ENCODE results near the gene RAP2B.

RAP2B gene

GRCh38 chr3:153137626-153138025 is 24.4 kb upstream of the RAP2B start:
- no peaks in the 10 kb centered on the region for H3K27me3 ChIP-seq (ENCODE audit: control insufficient read depth in 1 of 2, insufficient read depth in 1 of 2, low read length in 2 of 2)
- no peak overlapping the region for H2AFZ ChIP-seq (ENCODE audit: low read depth, low read length)
- no peak overlapping the region for H3K18ac ChIP-seq (ENCODE audit: low read depth in 1 of 2, low read length in 2 of 2)
- no peak overlapping the region for H3K23ac ChIP-seq (ENCODE audit: low read length in 2 of 2)
- no peak overlapping the region for H3K4me2 ChIP-seq (ENCODE audit: low read length, poor library complexity, severe bottlenecking)
- no peak overlapping the region for H3K4ac ChIP-seq (ENCODE audit: low read depth in 1 of 2, low read length in 2 of 2)
- DNase-seq = no peak
- no peak overlapping the region for H3K27ac ChIP-seq (ENCODE audit: low read length, poor library complexity, severe bottlenecking)
- H2BK12ac ChIP-seq (ENCODE audit: low read length in 2 of 2) = no peak overlapping the region
- no peaks in the 10 kb centered on the region for H3K36me3 ChIP-seq (ENCODE audit: control insufficient read depth in 1 of 2, insufficient read depth in 2 of 2, low read depth in 1 of 2, low read length in 2 of 2)
- peak overlapping the region; percentile 89 for H2BK5ac ChIP-seq (ENCODE audit: low read depth, low read length, poor library complexity, severe bottlenecking)
- no peak overlapping the region for H3K4me3 ChIP-seq (ENCODE audit: insufficient read depth in 1 of 2, low read depth in 1 of 2, low read length in 2 of 2)
- WGBS = 100% methylated on average over 1 of the region's 2 CpGs
- no peaks in the 10 kb centered on the region for H3K9me3 ChIP-seq (ENCODE audit: control insufficient read depth, low read length)
- H2BK120ac ChIP-seq (ENCODE audit: low read depth, low read length) = peak overlapping the region; percentile 49
- no peak overlapping the region for H4K91ac ChIP-seq (ENCODE audit: low read length)
- H3K9ac ChIP-seq (ENCODE audit: low read length) = no peak overlapping the region
- no peak overlapping the region for H4K8ac ChIP-seq (ENCODE audit: low read length)
- no peak overlapping the region for H2BK15ac ChIP-seq (ENCODE audit: low read depth, poor library complexity, severe bottlenecking)
- H3K79me1 ChIP-seq (replicated peaks; ENCODE audit: low read length, poor library complexity, severe bottlenecking) = no peaks in the 10 kb centered on the region
- peak overlapping the region; percentile 73 for H2AK5ac ChIP-seq (ENCODE audit: low read length, severe bottlenecking)
- peaks cover 1% of the 10 kb centered on the region for H3K4me1 ChIP-seq (ENCODE audit: control insufficient read depth, insufficient read depth, low read depth, low read length)
- no peak overlapping the region for H3K14ac ChIP-seq (ENCODE audit: low read length in 2 of 2)

- H3K79me1 ChIP-seq (replicated peaks; ENCODE audit: low read length, poor library complexity, severe bottlenecking) = no peaks in the 10 kb centered on the region
- peak overlapping the region; percentile 98 for H3K27ac ChIP-seq (ENCODE audit: low read length, poor library complexity, severe bottlenecking)
- H2AK5ac ChIP-seq (ENCODE audit: low read length, severe bottlenecking) = peak overlapping the region; percentile 98
- no peak overlapping the region for H2AFZ ChIP-seq (ENCODE audit: low read depth, low read length)
- no peaks in the 10 kb centered on the region for H3K9me3 ChIP-seq (ENCODE audit: control insufficient read depth, low read length)
- no peak overlapping the region for H4K91ac ChIP-seq (ENCODE audit: low read length)
- peak overlapping the region; percentile 74 for H3K9ac ChIP-seq (ENCODE audit: low read length)
- no peak overlapping the region for H3K23ac ChIP-seq (ENCODE audit: low read length in 2 of 2)
- peak overlapping the region; percentile 89 for H2BK5ac ChIP-seq (ENCODE audit: low read depth, low read length, poor library complexity, severe bottlenecking)
- H3K27me3 ChIP-seq (ENCODE audit: control insufficient read depth in 1 of 2, insufficient read depth in 1 of 2, low read length in 2 of 2) = no peaks in the 10 kb centered on the region
- H3K4me3 ChIP-seq (ENCODE audit: insufficient read depth in 1 of 2, low read depth in 1 of 2, low read length in 2 of 2) = no peak overlapping the region
- H2BK12ac ChIP-seq (ENCODE audit: low read length in 2 of 2) = no peak overlapping the region
- DNase-seq = peak; percentile 96
- H3K18ac ChIP-seq (ENCODE audit: low read depth in 1 of 2, low read length in 2 of 2) = peak overlapping the region; percentile 75 to 80
- H3K4me1 ChIP-seq (ENCODE audit: control insufficient read depth, insufficient read depth, low read depth, low read length) = peaks cover 1% of the 10 kb centered on the region
- H3K14ac ChIP-seq (ENCODE audit: low read length in 2 of 2) = no peak overlapping the region
- H2BK120ac ChIP-seq (ENCODE audit: low read depth, low read length) = peak overlapping the region; percentile 34
- H4K8ac ChIP-seq (ENCODE audit: low read length) = peak overlapping the region; percentile 49
- H3K36me3 ChIP-seq (ENCODE audit: control insufficient read depth in 1 of 2, insufficient read depth in 2 of 2, low read depth in 1 of 2, low read length in 2 of 2) = no peaks in the 10 kb centered on the region
- H3K4me2 ChIP-seq (ENCODE audit: low read length, poor library complexity, severe bottlenecking) = no peak overlapping the region
- peak overlapping the region in 1 of 2 experiments; percentile 51 for H3K4ac ChIP-seq (ENCODE audit: low read depth in 1 of 2, low read length in 2 of 2)
- no peak overlapping the region for H2BK15ac ChIP-seq (ENCODE audit: low read depth, poor library complexity, severe bottlenecking)
- WGBS = 16% methylated on average over 5 of the region's 5 CpGs
Observed at GRCh38 chr3:153138276-153139210, 23.5 kb upstream of the RAP2B start.

- Histone ChIP-seq H2AFZ (ENCODE audit: low read depth, low read length) (no peak overlapping the region), H4K8ac (ENCODE audit: low read length) (no peak overlapping the region), H3K4me1 (ENCODE audit: control insufficient read depth, insufficient read depth, low read depth, low read length) (peaks cover 1% of the 10 kb centered on the region), H3K18ac (ENCODE audit: low read depth in 1 of 2, low read length in 2 of 2) (no peak overlapping the region), H3K4me3 (ENCODE audit: insufficient read depth in 1 of 2, low read depth in 1 of 2, low read length in 2 of 2) (no peak overlapping the region), H2BK15ac (ENCODE audit: low read depth, poor library complexity, severe bottlenecking) (no peak overlapping the region), H3K27ac (ENCODE audit: low read length, poor library complexity, severe bottlenecking) (peak overlapping the region; percentile 33), H3K14ac (ENCODE audit: low read length in 2 of 2) (no peak overlapping the region), H3K79me1 (replicated peaks; ENCODE audit: low read length, poor library complexity, severe bottlenecking) (no peaks in the 10 kb centered on the region), H3K4me2 (ENCODE audit: low read length, poor library complexity, severe bottlenecking) (no peak overlapping the region), H3K4ac (ENCODE audit: low read depth in 1 of 2, low read length in 2 of 2) (no peak overlapping the region), H2AK5ac (ENCODE audit: low read length, severe bottlenecking) (peak overlapping the region; percentile 94), H3K36me3 (ENCODE audit: control insufficient read depth in 1 of 2, insufficient read depth in 2 of 2, low read depth in 1 of 2, low read length in 2 of 2) (no peaks in the 10 kb centered on the region), H2BK120ac (ENCODE audit: low read depth, low read length) (no peak overlapping the region), H2BK5ac (ENCODE audit: low read depth, low read length, poor library complexity, severe bottlenecking) (peak overlapping the region; percentile 57), H3K23ac (ENCODE audit: low read length in 2 of 2) (no peak overlapping the region), H4K91ac (ENCODE audit: low read length) (no peak overlapping the region), H2BK12ac (ENCODE audit: low read length in 2 of 2) (no peak overlapping the region), H3K9ac (ENCODE audit: low read length) (no peak overlapping the region), H3K27me3 (ENCODE audit: control insufficient read depth in 1 of 2, insufficient read depth in 1 of 2, low read length in 2 of 2) (no peaks in the 10 kb centered on the region), H3K9me3 (ENCODE audit: control insufficient read depth, low read length) (no peaks in the 10 kb centered on the region)
- DNase-seq = no peak
- WGBS = no CpG with 5 or more reads among the region's 1 CpG
Observed at GRCh38 chr3:153142961-153143360, 19.1 kb upstream of the RAP2B start.

- no peak for DNase-seq
- Histone ChIP-seq H2BK120ac (ENCODE audit: low read depth, low read length) (no peak overlapping the region), H3K14ac (ENCODE audit: low read length in 2 of 2) (no peak overlapping the region), H4K91ac (ENCODE audit: low read length) (no peak overlapping the region), H3K79me1 (replicated peaks; ENCODE audit: low read length, poor library complexity, severe bottlenecking) (no peaks in the 10 kb centered on the region), H3K27ac (ENCODE audit: low read length, poor library complexity, severe bottlenecking) (no peak overlapping the region), H3K4me2 (ENCODE audit: low read length, poor library complexity, severe bottlenecking) (no peak overlapping the region), H2AFZ (ENCODE audit: low read depth, low read length) (no peak overlapping the region), H2BK15ac (ENCODE audit: low read depth, poor library complexity, severe bottlenecking) (no peak overlapping the region), H2BK5ac (ENCODE audit: low read depth, low read length, poor library complexity, severe bottlenecking) (no peak overlapping the region), H3K4ac (ENCODE audit: low read depth in 1 of 2, low read length in 2 of 2) (no peak overlapping the region), H3K9ac (ENCODE audit: low read length) (peak overlapping the region; percentile 35), H3K4me3 (ENCODE audit: insufficient read depth in 1 of 2, low read depth in 1 of 2, low read length in 2 of 2) (no peak overlapping the region), H3K23ac (ENCODE audit: low read length in 2 of 2) (no peak overlapping the region), H3K4me1 (ENCODE audit: control insufficient read depth, insufficient read depth, low read depth, low read length) (peaks cover 1% of the 10 kb centered on the region), H3K18ac (ENCODE audit: low read depth in 1 of 2, low read length in 2 of 2) (no peak overlapping the region), H4K8ac (ENCODE audit: low read length) (no peak overlapping the region), H2BK12ac (ENCODE audit: low read length in 2 of 2) (no peak overlapping the region), H3K27me3 (ENCODE audit: control insufficient read depth in 1 of 2, insufficient read depth in 1 of 2, low read length in 2 of 2) (no peaks in the 10 kb centered on the region), H3K9me3 (ENCODE audit: control insufficient read depth, low read length) (no peaks in the 10 kb centered on the region), H3K36me3 (ENCODE audit: control insufficient read depth in 1 of 2, insufficient read depth in 2 of 2, low read depth in 1 of 2, low read length in 2 of 2) (no peaks in the 10 kb centered on the region), H2AK5ac (ENCODE audit: low read length, severe bottlenecking) (no peak overlapping the region)
- no CpG with 5 or more reads among the region's 1 CpG for WGBS
Observed at GRCh38 chr3:153144071-153144470, 18.0 kb upstream of the RAP2B start.
